Mammary epithelial cell (primary cell): ENCODE results near the gene TNNI3K.

Experiments
- CTCF ChIP-seq, 2 donors: IDR thresholded peaks in 1 of 2; conservative IDR thresholded peaks in 1 of 2; 2 replicates each; pipeline ENCODE4 v1.5.1; 2011 to 2012; ENCODE audit warnings: inconsistent platforms in 2 of 2, low read length in 2 of 2, mild to moderate bottlenecking in 2 of 2, control low read depth in 1 of 2, low read depth in 1 of 2; ENCODE audit not compliant: insufficient read depth in 1 of 2; ENCODE audit errors: extremely low read depth in 1 of 2
- EZH2 ChIP-seq: IDR thresholded peaks from 2 replicates; pipeline ENCODE4 v1.6.1; 2012; ENCODE audit warnings: low read length, inconsistent platforms, borderline replicate concordance

- TF ChIP-seq CTCF (conservative IDR thresholded peaks at IDR 0.05 in 1 of 2, IDR thresholded peaks at IDR 0.05 in 1 of 2; ENCODE audit: extremely low read depth in 1 of 2, insufficient read depth in 1 of 2, low read depth in 1 of 2, low read length in 2 of 2): no peak
- TF ChIP-seq EZH2: no peak
Measured at GRCh38 chr1:74571891-74572290, 336.7 kb downstream of the TNNI3K start.
